HL-60 (cell line): ENCODE measurements around the gene RNF141.
A peak's percentile ranks its signal among the peaks of the same experiment; 100 is the strongest.

Experiments used
- CTCF ChIP-seq: IDR thresholded peaks from one replicate; pipeline ENCODE4 v1.5.1; 2011; ENCODE audit warnings: low read length, control low read depth, inconsistent platforms; ENCODE audit not compliant: insufficient read depth
- GABPA ChIP-seq: IDR thresholded peaks from 2 replicates; pipeline ENCODE4 v1.6.1; 2012; ENCODE audit warnings: low read depth
- POLR2AphosphoS5 ChIP-seq: IDR thresholded peaks from 2 replicates; pipeline ENCODE4 v1.6.1; 2012; ENCODE audit warnings: low read depth
- REST ChIP-seq: IDR thresholded peaks from 2 replicates; pipeline ENCODE4 v1.6.1; 2012; ENCODE audit warnings: low read depth; ENCODE audit not compliant: insufficient replicate concordance

- no peak for TF ChIP-seq CTCF
- no peak for TF ChIP-seq REST
- TF ChIP-seq POLR2AphosphoS5: 0 out of 2 replicates have a peak, but pooled peaks have one; percentile 27
- TF ChIP-seq GABPA: no peak
Observed at GRCh38 chr11:10499874-10500601, 40.9 kb downstream of the RNF141 start.
